ENCODE data around the gene LAMB3.

The LAMB3 gene

GRCh38 chr1:209633335-209633997 lies 18.8 kb downstream of the LAMB3 start:
- no peak for DNase-seq (ENCODE audit: low read depth)

GRCh38 chr1:209630383-209631225 lies 21.6 kb downstream of the LAMB3 start:
- no peak for DNase-seq (ENCODE audit: low read depth)

- DNase-seq (ENCODE audit: low read depth) = no peak
These were observed 22.4 kb downstream of the LAMB3 start for GRCh38 chr1:209629621-209630382.

- DNase-seq (ENCODE audit: low read depth) = no peak
These were observed 23.5 kb downstream of the LAMB3 start for GRCh38 chr1:209628618-209629299.

GRCh38 chr1:209627732-209628196 lies 24.5 kb downstream of the LAMB3 start:
- DNase-seq (ENCODE audit: low read depth) = peak; percentile 51

- DNase-seq (ENCODE audit: low read depth) = no peak
These were observed 25.0 kb downstream of the LAMB3 start for GRCh38 chr1:209627027-209627731.

- no peak for DNase-seq (ENCODE audit: low read depth)
These were observed 25.7 kb downstream of the LAMB3 start for GRCh38 chr1:209626346-209627026.

GRCh38 chr1:209625791-209626285 lies 26.4 kb downstream of the LAMB3 start:
- no peak for DNase-seq (ENCODE audit: low read depth)

GRCh38 chr1:209624558-209625549 lies 27.4 kb downstream of the LAMB3 start:
- DNase-seq (ENCODE audit: low read depth) = no peak

GRCh38 chr1:209622841-209623829 lies 29.1 kb downstream of the LAMB3 start:
- no peak for DNase-seq (ENCODE audit: low read depth)

- no peak for DNase-seq (ENCODE audit: low read depth)
These were observed 30.2 kb downstream of the LAMB3 start for GRCh38 chr1:209621741-209622655.

GRCh38 chr1:209621286-209621685 lies 30.9 kb downstream of the LAMB3 start:
- no peak for DNase-seq (ENCODE audit: low read depth)

- no peak for DNase-seq (ENCODE audit: low read depth)
These were observed 31.7 kb downstream of the LAMB3 start for GRCh38 chr1:209620487-209620884.

GRCh38 chr1:209619696-209620486 lies 32.3 kb downstream of the LAMB3 start:
- no peak for DNase-seq (ENCODE audit: low read depth)

GRCh38 chr1:209618756-209619420 lies 33.3 kb downstream of the LAMB3 start:
- no peak for DNase-seq (ENCODE audit: low read depth)

Measured in T follicular helper cell (primary cell).